DMS53 (cell line): Measurements from ENCODE around the gene ZMIZ1.

Experiments used
- DNase-seq: peaks from one replicate; lab custom pipeline; 2025; lab: John Stamatoyannopoulos, UW

The ZMIZ1 gene

DNA sequence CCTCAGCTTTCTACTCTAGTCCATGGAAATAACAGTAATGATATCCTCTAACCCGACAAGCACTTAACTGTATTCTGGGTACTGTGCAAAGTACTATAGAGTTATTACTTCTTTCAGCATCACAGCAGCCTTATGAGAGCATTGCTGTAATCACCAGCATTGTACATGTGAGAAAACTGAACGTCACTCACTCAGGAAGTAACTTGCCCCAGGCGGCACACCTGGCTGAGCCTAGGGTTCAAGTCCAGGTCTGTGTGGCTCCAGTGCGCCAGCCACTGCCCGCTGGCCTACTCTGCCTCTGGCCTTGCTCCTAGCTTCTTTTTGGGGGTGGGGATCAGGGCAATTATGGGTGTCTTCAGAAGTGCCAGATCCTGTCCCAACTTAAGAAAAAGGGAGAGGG is 50.5 kb downstream of the ZMIZ1 start:
- DNase-seq, result no peak

DNA sequence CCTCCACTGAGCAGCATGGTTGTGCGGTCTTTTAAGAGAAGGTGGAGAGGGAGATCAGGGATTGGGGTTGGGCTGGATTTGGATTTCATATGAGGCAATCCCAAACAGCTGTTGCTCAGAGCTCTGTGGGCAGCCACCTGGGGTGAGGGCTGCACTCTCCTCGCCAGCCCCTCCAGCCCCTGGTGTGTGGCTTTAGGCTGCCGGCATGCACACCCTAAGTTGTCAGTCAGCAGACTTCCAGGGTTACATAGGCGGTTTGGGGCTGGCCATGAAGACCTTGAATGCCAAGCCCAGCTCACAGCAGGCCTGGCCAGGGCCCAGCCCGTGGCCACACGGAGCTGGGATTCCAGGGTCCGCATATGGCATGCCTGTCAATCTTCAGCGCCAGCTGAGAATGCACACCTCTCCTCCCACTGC is 54.8 kb downstream of the ZMIZ1 start:
- DNase-seq, result no peak

DNA sequence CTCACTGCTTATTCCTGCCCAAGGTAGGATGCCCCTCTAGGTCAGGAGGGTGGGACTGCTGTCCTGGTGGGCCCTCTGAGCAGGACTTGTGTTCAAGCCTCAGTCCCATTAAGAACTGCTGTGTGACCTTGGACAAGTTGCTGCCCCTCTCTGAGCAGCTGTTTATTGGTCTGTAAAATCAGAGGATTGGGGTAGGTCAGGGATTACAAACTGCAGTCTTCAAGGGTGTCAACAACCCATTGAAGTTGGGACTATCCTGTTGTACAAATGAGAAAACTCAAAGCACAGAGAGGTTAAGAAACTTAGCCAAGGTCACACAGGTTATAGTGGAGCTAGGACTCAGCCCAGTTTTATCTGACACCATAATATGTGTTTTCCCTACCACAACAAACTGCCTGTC is 55.3 kb downstream of the ZMIZ1 start:
- no peak for DNase-seq

DNA sequence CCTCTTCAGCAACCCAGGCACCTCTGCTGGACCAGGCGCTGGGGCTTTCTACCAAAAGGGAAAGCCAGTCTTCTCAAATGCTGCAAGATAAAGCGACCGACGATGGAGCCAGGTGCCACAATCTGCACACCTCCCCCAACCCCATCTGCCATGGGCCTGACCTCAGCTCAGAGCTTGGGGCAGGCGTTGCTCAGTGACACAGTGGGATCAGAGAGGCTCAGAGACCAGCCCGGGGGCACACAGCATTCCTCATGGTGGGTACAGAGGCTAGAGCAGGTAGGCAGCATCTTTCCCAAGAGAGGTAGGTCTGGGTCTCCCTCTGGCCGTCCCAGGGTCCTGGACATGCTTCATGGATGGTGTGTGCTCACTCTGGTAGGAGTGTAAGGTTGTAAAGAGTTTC is 56.3 kb downstream of the ZMIZ1 start:
- DNase-seq, result no peak

DNA sequence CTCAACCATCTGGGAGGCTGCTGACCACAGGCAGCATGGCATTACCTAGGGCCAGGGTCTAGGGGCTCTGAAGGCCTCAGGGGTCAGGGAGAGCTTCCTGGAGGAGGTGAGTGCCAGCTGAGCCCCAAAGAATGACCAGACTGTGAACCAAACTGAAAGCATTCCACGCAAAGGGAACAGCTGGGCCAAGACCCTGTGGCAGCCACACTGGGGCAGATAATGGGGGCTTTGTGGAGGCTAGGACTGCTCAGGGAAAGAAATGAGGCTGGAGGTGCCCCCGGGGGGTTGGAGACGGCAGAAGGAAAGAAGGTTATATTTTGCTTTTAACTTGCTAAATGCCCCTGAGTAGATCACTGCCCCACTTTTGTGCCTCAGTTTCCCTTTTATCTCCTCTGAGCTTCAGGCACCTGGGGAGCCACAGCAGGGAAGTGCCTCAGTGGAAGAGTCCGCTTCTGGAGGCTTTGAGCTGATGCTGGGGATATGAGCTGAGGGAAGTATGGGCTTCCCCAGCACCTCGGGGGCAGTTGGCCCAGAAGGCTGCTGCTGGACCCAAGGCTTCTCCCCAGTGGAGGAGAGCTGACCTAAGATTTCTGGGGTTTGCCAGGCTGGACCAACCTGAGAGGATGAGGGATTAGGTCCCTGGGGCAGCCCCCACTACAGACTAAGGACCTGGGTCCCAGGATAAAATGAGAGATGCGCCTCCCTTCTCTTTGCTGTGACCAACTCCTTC is 57.8 kb downstream of the ZMIZ1 start:
- DNase-seq, result no peak

GRCh38 chr10:79127151-79127961 is 58.6 kb downstream of the ZMIZ1 start:
- peak; percentile 69 for DNase-seq

DNA sequence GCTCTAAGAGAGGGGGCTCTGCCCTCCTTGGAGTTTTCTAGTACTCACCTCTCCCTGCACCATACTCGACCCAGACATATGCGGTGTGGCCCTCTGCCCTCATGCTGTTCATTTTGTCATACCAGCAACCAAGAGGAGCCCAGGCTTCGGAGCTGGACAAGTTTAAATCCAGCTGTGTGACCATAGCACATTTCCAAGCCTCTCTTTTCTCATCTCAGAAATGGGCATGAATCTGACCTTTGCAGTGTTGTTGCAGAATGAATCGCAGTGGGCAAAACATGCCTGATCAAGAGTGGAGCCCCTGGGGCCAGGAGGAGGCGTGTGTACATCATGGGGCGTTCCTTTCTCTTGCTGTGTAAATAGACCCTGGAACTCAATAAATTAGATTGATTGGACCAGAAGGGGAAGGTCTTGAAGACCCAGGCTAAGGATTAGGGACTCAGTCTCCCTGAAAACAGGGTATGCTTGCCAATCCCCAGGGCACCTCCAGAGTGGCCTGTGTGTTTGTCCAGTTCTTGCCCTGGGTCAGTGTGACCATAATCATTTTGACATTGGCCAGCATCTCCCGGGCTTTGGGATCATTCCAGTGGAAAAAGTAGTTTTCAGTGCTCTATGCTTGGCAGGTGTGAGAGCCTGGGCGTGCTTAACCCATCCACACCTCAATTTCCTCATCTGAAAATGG is 59.6 kb downstream of the ZMIZ1 start:
- DNase-seq, result no peak

DNA sequence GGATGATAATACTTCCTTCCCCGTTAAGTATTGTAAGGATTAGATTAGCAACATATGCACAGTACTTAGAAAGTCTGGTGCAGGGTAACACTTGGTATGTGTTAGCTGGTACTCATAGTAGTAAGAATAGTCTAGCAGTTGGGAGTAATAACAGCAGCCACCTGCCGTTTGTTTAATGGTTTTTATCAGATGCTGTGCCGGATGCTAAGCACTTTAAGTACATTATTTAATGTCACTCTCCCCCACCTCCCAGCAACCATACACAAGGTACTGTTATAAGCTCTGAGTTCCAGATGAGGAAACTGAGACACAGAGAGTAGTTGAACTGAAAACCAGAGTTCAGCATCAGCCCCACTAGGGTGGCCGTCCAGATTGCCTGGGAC is 60.1 kb downstream of the ZMIZ1 start:
- no peak for DNase-seq

DNA sequence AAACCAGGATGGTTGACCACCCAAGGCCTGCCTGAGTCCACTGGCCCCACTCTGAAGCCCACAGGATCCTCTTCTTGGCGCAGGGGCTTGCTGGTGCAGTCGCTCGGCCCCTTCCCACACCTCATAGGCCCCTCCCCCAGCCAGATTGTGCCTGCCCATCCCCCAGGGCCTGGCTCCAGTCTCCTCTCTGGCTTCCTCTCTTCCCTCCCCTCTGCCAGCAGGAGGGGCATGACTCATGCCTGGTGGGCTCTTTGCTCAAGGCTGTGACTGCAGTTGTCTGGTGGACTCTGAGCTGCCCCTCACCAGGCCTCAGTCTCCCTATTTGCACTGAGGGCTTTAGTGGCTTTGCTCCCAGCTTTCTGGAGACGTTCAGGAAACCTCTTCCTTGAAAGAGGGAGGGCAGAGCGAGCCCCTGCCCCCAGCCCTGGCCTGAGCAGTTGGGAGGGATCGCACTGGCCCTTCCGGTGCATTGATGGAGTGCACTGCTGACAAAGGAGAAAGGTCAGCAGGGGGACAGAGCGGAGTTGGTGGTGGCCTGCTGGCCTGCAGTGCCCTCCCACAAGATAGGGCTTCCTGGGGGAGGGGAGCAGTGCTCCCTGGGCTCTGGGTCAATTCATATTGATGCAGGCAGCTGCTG is 60.7 kb downstream of the ZMIZ1 start:
- no peak for DNase-seq

DNA sequence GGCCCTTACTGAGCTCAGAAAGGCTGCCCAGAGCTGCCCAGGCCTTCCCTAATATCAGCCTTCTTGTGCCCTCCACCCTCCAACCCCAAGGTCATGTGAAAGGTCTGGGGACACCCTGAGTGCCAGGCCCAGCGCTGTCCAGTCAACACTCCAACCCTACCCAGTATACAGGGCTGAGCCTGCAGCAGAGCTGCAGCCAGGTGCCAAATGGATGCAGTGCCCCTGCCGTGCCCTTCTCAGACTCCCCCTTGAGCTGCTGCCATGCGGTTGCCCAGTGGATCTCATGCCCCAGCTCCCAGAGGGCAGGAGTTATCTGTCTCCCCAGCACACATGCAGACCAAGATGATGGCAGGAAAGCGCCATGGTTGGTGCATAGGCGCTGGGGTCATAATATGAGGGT is 61.5 kb downstream of the ZMIZ1 start:
- no peak for DNase-seq

DNA sequence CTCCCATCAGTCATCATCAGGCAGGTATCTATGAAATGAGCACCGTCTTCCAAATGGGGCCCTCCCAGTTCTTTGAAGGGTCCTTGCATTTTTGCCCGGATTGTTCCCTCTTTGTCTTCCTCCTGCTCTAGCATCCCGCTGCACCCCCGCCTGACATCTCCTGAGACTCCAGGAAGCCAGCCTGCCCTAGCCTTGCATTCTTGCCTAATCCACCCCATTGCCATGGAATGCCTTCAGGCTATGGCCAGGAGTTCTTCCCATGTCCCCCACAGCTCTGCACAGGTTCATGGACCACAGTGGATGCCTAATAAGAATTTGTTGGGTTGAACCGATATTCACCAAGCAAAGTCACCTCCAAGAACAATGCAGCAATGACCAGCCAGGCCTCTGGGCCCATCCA is 62.1 kb downstream of the ZMIZ1 start:
- DNase-seq, result no peak

DNA sequence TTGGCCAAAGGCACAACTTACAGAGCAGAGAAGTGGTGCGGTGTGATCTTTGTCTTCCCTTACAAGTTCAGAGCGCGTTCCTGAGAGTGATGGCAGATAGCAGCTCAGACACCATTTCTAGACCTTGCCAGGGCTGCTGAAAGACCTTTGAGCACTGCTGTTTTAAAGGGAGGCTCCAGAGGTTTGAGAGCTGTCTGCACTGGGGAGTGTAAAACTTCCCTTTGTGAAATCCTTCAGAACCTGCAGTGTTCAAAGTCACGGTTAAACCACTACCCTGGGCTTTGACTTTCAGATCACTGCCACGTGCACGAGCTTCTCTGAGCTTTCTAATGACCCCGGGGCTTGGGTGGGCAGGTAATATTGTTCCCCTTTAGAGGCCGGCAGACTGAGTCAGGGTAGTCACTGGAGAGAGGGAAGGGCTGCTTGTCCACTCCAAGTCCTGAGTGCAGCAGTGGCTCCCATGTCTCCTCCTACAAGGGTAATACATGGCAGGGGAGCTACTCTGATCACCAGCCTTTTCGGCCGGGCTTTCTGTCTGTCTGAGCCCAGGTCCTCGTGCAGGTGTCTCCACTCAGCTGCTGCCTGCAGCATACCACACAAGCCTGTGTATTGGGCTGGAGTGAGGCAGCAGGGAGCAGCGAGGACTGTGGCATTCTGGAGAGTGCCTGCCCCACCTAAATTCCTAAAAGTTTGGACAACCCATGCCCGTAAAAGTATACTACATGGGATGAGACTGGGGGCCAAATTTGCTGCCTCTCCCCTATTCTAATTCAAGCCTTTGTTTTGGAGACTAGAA is 63.3 kb downstream of the ZMIZ1 start:
- no peak for DNase-seq

GRCh38 chr10:79132681-79133381 is 64.1 kb downstream of the ZMIZ1 start:
- DNase-seq, result no peak

DNA sequence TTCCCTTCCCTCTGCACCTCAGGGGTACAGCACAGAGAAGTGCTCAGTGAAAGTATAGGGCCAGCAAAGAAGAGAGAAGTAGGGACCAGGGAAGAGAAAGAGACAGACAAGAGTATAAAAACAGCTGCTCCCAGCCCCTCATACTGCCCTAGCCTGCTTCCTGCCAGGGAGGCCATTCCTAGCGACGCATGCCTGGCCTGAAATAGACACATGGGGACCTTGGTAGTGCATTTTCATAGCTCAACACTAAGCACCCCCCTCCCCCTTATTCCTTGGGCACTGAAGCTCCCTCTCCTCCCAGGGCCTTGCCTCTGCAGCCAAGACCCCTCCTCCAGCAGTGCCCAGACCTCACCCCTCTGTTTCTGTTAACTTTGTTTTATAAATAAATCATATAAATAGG is 64.7 kb downstream of the ZMIZ1 start:
- DNase-seq, result no peak

- DNase-seq, result no peak
These were observed 67.0 kb downstream of the ZMIZ1 start for GRCh38 chr10:79135790-79136189.

DNA sequence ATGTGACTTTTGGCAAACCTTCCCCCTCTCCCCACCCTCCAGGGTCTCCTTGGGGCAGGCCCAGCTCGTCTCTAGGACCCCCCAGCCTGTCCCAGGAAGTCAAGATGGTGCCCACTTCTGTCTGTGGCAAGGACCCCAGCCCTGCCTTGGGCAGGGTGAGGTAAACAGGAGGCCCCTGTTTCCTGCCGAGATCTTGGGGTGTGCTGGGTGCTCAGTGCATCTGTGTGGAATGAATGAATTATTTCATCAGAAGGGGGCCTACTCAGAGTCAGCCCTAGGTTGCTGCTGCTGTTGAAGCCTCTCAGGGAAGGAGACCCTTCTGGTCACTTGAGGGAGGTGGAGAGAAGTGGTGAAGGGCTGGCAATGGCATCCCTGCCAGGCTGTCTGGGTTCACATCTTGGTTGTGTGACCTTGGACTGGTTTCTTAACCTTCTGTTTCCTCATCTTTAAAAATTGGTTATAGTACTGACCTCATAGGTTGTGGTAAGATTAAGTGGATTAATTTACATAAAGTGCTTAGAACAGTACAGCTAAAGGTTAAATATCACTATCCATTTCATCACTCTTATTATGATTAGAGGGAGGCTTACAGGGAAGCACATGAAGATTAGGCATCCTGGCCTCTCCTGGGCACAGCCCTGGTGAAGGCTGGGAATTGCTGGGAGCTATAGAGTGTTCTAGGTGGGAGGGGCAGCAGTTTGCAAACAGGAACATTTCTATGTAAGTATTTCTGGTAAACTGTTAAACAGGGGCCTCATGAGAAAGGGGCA is 67.7 kb downstream of the ZMIZ1 start:
- DNase-seq, result no peak

DNA sequence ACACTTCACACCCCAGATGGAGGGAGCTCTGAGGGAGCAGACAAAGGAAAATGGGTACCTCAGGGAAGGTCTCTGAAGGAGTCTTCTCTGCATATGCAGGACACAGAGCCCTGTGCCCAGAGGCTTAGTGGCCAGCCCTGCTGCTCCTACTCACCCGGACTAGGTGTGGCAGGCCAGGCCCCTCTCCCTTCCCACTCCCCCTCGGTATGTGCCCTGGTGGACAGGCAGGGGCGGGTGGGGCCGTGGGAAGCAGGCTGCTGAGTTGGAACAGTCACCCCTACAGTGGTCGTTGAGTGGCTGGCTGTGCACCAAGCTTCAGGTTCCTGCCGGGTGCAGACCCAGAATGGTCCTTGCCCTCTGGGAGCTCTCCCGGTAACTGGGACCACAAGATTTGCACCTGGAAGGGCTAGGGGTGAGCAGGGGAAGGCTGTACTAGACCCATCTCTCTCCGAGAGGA is 68.6 kb downstream of the ZMIZ1 start:
- DNase-seq, result no peak

DNA sequence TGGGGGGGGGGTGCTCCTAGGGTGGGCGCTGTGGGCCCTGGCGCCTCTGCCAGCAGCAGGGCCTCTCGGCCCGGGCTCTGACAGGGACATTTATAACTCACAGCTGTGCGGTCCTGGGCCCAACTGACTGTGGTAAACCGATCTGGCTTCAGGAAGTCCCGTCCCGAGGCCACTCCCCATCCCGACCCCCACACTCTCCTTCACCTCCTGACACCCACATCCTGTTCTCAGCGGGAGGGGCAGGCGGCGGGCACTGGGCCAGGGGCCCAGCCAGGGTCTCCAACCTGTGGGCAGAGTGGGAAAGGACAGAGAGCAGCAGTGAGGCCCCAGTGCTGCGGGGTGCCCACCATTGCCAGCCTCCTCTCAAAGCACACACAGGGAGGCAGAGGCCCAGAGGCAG is 69.1 kb downstream of the ZMIZ1 start:
- DNase-seq, result no peak

GRCh38 chr10:79138449-79139123 is 69.8 kb downstream of the ZMIZ1 start:
- no peak for DNase-seq
